ENCODE data around the gene RASGRF2. TPM values are rescaled to one million over a fixed set of nuclear protein-coding genes. Genes with fewer than 3 reads are reported as not detected.

The RASGRF2 gene
- total RNA-seq, 2 experiments from 2014 or later, result 0.06 to 0.13 TPM

- no peaks in the 10 kb centered on the region for H3K9me2 ChIP-seq (ENCODE audit: insufficient read depth, low read length)
- no peak overlapping the region for H3K4me2 ChIP-seq (ENCODE audit: low read length)
- ChIA-PET POLR2A (no interaction called here), CTCF (ENCODE audit: unreplicated experiment) (no interaction called here)
- no TSS peak for BruUV-seq (replicated peaks)
- no peaks in the 10 kb centered on the region for H3K4me1 ChIP-seq (ENCODE audit: insufficient read depth, low read length, poor library complexity, severe bottlenecking)
- no peaks in the 10 kb centered on the region for H3K9me3 ChIP-seq (ENCODE audit: low read length)
- intact Hi-C loops (cut with micrococcal nuclease; ENCODE audit: unreplicated experiment), result no loop called here
- TF ChIP-seq EZH2phosphoT487 (IDR thresholded peaks at IDR 0.05; ENCODE audit: borderline replicate concordance, low read depth, low read length) (no peak), CTCF (conservative IDR thresholded peaks at IDR 0.05; ENCODE audit: low read length) (no peak; the same call in 1 of the 2 replicates)
- no peak for DNase-seq (ENCODE audit: low spot score)
- no peak overlapping the region for H3K27ac ChIP-seq (ENCODE audit: low read depth, low read length, poor library complexity, severe bottlenecking)
- H4K20me1 ChIP-seq (ENCODE audit: insufficient read depth, low read length), result no peaks in the 10 kb centered on the region
- H3K36me3 ChIP-seq (ENCODE audit: insufficient read depth, low read length), result no peaks in the 10 kb centered on the region
- no peak overlapping the region for H3K4me3 ChIP-seq (ENCODE audit: low read depth, low read length, poor library complexity, severe bottlenecking)
- H3K79me2 ChIP-seq (ENCODE audit: insufficient read depth, low read depth, low read length), result no peaks in the 10 kb centered on the region
- no peak overlapping the region for H2AFZ ChIP-seq (ENCODE audit: low read length)
These were observed 232.2 kb downstream of the RASGRF2 start for GRCh38 chr5:81192373-81192750.

GRCh38 chr5:81194633-81195334 is 234.6 kb downstream of the RASGRF2 start:
- Histone ChIP-seq H3K79me2 (ENCODE audit: insufficient read depth, low read depth, low read length) (no peaks in the 10 kb centered on the region), H3K9me3 (ENCODE audit: low read length) (no peaks in the 10 kb centered on the region), H3K36me3 (ENCODE audit: insufficient read depth, low read length) (no peaks in the 10 kb centered on the region), H4K20me1 (ENCODE audit: insufficient read depth, low read length) (no peaks in the 10 kb centered on the region), H3K4me2 (ENCODE audit: low read length) (no peak overlapping the region), H3K9me2 (ENCODE audit: insufficient read depth, low read length) (no peaks in the 10 kb centered on the region), H2AFZ (ENCODE audit: low read length) (no peak overlapping the region), H3K27ac (ENCODE audit: low read depth, low read length, poor library complexity, severe bottlenecking) (no peak overlapping the region), H3K4me1 (ENCODE audit: insufficient read depth, low read length, poor library complexity, severe bottlenecking) (no peaks in the 10 kb centered on the region), H3K4me3 (ENCODE audit: low read depth, low read length, poor library complexity, severe bottlenecking) (no peak overlapping the region)
- DNase-seq (ENCODE audit: low spot score), result peak; percentile 57
- TF ChIP-seq EZH2phosphoT487 (IDR thresholded peaks at IDR 0.05; ENCODE audit: borderline replicate concordance, low read depth, low read length) (no peak), CTCF (conservative IDR thresholded peaks at IDR 0.05; ENCODE audit: low read length) (peak; percentile 96)
- ChIA-PET POLR2A (interaction anchor here (0.7 kb wide), 2 partner anchors 13 to 588 kb away, joined by 3 to 4 read pairs; no protein-coding TSS in a partner anchor), CTCF (ENCODE audit: unreplicated experiment) (interaction anchor here (0.6 kb wide), 1 partner anchor 710 kb away, joined by 4 read pairs; no protein-coding TSS in a partner anchor)
- intact Hi-C loops (cut with micrococcal nuclease; ENCODE audit: unreplicated experiment), result no loop called here
- BruUV-seq (replicated peaks), result no TSS peak

- ChIA-PET CTCF (ENCODE audit: unreplicated experiment) (interaction anchor here (0.6 kb wide), 1 partner anchor 711 kb away, joined by 4 read pairs; no protein-coding TSS in a partner anchor), POLR2A (interaction anchor here (0.7 kb wide), 2 partner anchors 14 to 587 kb away, joined by 3 to 4 read pairs; no protein-coding TSS in a partner anchor)
- Histone ChIP-seq H2AFZ (ENCODE audit: low read length) (no peak overlapping the region), H4K20me1 (ENCODE audit: insufficient read depth, low read length) (no peaks in the 10 kb centered on the region), H3K4me1 (ENCODE audit: insufficient read depth, low read length, poor library complexity, severe bottlenecking) (no peaks in the 10 kb centered on the region), H3K27ac (ENCODE audit: low read depth, low read length, poor library complexity, severe bottlenecking) (no peak overlapping the region), H3K9me3 (ENCODE audit: low read length) (no peaks in the 10 kb centered on the region), H3K4me2 (ENCODE audit: low read length) (no peak overlapping the region), H3K79me2 (ENCODE audit: insufficient read depth, low read depth, low read length) (no peaks in the 10 kb centered on the region), H3K4me3 (ENCODE audit: low read depth, low read length, poor library complexity, severe bottlenecking) (no peak overlapping the region), H3K36me3 (ENCODE audit: insufficient read depth, low read length) (no peaks in the 10 kb centered on the region), H3K9me2 (ENCODE audit: insufficient read depth, low read length) (no peaks in the 10 kb centered on the region)
- TF ChIP-seq EZH2phosphoT487 (IDR thresholded peaks at IDR 0.05; ENCODE audit: borderline replicate concordance, low read depth, low read length) (no peak), CTCF (conservative IDR thresholded peaks at IDR 0.05; ENCODE audit: low read length) (peak; percentile 66; the same call in 1 of the 2 replicates)
- intact Hi-C loops (cut with micrococcal nuclease; ENCODE audit: unreplicated experiment), result no loop called here
- no TSS peak for BruUV-seq (replicated peaks)
- no peak for DNase-seq (ENCODE audit: low spot score)
These were observed 235.3 kb downstream of the RASGRF2 start for GRCh38 chr5:81195335-81195929.
